ENCODE results near the gene POLR3G. TPM values are rescaled to one million over a fixed set of nuclear protein-coding genes. Genes with fewer than 3 reads are reported as not detected.

Gene POLR3G
- total and polyA plus RNA-seq, 2 experiments from 2014 or later: 0.95 to 1.6 TPM

DNA sequence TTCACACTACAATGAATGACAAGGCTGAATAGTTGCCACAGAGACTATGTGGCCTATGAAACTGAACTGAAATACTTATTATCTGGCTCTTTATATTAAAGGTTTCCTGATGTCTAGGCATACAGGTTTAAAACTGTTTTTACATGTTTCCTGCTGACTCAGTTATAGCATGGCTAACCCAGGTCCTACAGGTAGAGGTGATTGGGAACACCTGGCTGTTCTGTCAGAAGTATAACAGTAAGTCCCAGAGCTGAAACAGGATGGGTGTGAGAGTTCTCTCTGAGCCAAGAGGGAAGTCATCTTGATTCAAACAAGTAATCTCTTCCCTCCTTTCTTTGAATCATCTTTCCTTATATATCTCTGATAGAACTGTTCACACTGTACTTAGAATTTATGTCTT is 79.0 kb downstream of the POLR3G start:
- Histone ChIP-seq H3K4me3 (no peak overlapping the region), H3K9me3 (ENCODE audit: low read depth) (no peaks in the 10 kb centered on the region), H3K27ac (no peak overlapping the region), H3K36me3 (no peaks in the 10 kb centered on the region), H3K4me1 (ENCODE audit: low read depth) (peaks cover 2% of the 10 kb centered on the region), H3K27me3 (peaks cover 28% of the 10 kb centered on the region)
- no peak for TF ChIP-seq CTCF (IDR thresholded peaks at IDR 0.05; ENCODE audit: low read depth, low read length)
- no peak for DNase-seq (ENCODE audit: low read depth in 1 of 2, low spot score in 1 of 2)

DNA sequence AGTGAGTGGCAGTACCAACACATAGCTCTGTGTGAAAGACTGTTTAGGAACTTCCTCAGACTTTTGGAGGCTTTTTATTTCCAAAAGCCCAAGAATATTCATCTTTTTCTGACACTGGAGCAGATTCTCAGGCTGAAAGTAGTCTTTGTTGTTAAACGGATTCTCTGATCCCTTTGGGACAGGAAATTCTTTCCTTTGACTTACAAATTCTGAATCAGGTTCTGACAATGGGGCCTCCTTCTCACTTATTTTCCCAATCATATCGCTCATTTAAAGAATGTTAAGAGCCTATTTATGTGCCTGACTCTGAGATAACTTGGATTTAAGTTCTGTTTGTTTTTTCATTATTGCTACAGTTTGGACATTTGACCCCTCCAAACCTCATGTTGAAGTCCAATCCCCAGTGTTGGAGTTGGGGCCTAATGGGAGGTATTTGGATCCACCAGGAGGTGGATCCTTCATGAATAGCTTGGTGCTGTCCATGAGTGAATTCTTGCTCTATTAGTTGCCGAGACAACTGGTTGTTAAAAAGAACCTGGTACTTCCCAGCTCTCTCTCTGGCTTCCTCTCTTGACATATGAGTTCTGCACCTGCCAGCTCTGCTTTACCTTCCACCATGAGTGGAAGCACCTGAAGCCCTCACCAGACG is 79.8 kb downstream of the POLR3G start:
- H3K36me3 ChIP-seq: no peaks in the 10 kb centered on the region
- no peak overlapping the region for H3K27ac ChIP-seq
- TF ChIP-seq CTCF (IDR thresholded peaks at IDR 0.05; ENCODE audit: low read depth, low read length): no peak
- H3K4me3 ChIP-seq: no peak overlapping the region
- peaks cover 28% of the 10 kb centered on the region for H3K27me3 ChIP-seq
- peaks cover 2% of the 10 kb centered on the region for H3K4me1 ChIP-seq (ENCODE audit: low read depth)
- H3K9me3 ChIP-seq (ENCODE audit: low read depth): no peaks in the 10 kb centered on the region
- DNase-seq (ENCODE audit: low read depth in 1 of 2, low spot score in 1 of 2): no peak

- Histone ChIP-seq H3K9me3 (ENCODE audit: low read depth) (no peaks in the 10 kb centered on the region), H3K36me3 (no peaks in the 10 kb centered on the region), H3K4me3 (no peak overlapping the region), H3K4me1 (ENCODE audit: low read depth) (peaks cover 2% of the 10 kb centered on the region), H3K27me3 (peaks cover 28% of the 10 kb centered on the region), H3K27ac (no peak overlapping the region)
- no peak for TF ChIP-seq CTCF (IDR thresholded peaks at IDR 0.05; ENCODE audit: low read depth, low read length)
- no peak for DNase-seq (ENCODE audit: low read depth in 1 of 2, low spot score in 1 of 2)
These were observed 81.0 kb downstream of the POLR3G start for GRCh38 chr5:90555666-90556065.

GRCh38 chr5:90557391-90557790 is 82.7 kb downstream of the POLR3G start:
- no peak for DNase-seq (ENCODE audit: low read depth in 1 of 2, low spot score in 1 of 2)
- H3K4me3 ChIP-seq: peak overlapping the region; percentile 74
- no peak overlapping the region for H3K27ac ChIP-seq
- no peaks in the 10 kb centered on the region for H3K36me3 ChIP-seq
- peaks cover 28% of the 10 kb centered on the region for H3K27me3 ChIP-seq
- peaks cover 2% of the 10 kb centered on the region for H3K4me1 ChIP-seq (ENCODE audit: low read depth)
- no peak for TF ChIP-seq CTCF (IDR thresholded peaks at IDR 0.05; ENCODE audit: low read depth, low read length)
- no peaks in the 10 kb centered on the region for H3K9me3 ChIP-seq (ENCODE audit: low read depth)

DNA sequence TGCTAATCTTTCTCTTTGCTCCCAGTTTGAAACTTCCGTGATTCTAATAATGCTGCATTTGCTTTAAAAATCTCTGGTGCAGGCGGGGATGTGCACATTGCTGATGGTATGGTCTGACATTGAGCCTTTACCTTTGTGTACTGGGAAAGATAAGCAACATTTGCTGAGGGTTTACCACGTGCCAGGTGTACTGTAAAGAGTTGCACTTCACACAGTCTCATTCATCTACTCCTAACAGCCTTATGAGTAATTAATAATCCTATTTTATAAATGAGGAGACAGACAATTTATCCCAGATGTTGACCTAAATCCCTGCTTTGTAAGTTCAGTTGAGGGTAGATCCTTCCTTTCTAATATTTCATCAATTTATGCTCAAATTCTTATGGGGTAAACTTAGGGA is 83.2 kb downstream of the POLR3G start:
- DNase-seq (ENCODE audit: low read depth in 1 of 2, low spot score in 1 of 2): no peak
- H3K36me3 ChIP-seq: no peaks in the 10 kb centered on the region
- no peak for TF ChIP-seq CTCF (IDR thresholded peaks at IDR 0.05; ENCODE audit: low read depth, low read length)
- H3K9me3 ChIP-seq (ENCODE audit: low read depth): no peaks in the 10 kb centered on the region
- H3K27ac ChIP-seq: no peak overlapping the region
- peaks cover 28% of the 10 kb centered on the region for H3K27me3 ChIP-seq
- peak overlapping the region; percentile 74 for H3K4me3 ChIP-seq
- peaks cover 2% of the 10 kb centered on the region for H3K4me1 ChIP-seq (ENCODE audit: low read depth)
